HG03558 (cell line): ENCODE measurements around the gene PPP1R12B.
"Not testable (repeated sequence)": the region's sequence is repeated elsewhere in the genome, so short reads cannot be mapped to it uniquely, and the experiment has no call there.

Experiments
- ATAC-seq: cut with Tn5 transposase; IDR thresholded peaks from one replicate; pipeline ENCODE4 v1.9.1; 2021; ENCODE audit warnings: moderate number of reproducible peaks; ENCODE audit not compliant: unreplicated experiment; ENCODE audit errors: extremely low read depth

The PPP1R12B gene

GRCh38 chr1:202572867-202573266 lies 224.4 kb downstream of the PPP1R12B start:
- ATAC-seq = no peak

GRCh38 chr1:202575918-202576653 lies 227.6 kb downstream of the PPP1R12B start:
- no peak for ATAC-seq

- no peak for ATAC-seq
Observed at GRCh38 chr1:202576816-202577215, 228.3 kb downstream of the PPP1R12B start.

DNA sequence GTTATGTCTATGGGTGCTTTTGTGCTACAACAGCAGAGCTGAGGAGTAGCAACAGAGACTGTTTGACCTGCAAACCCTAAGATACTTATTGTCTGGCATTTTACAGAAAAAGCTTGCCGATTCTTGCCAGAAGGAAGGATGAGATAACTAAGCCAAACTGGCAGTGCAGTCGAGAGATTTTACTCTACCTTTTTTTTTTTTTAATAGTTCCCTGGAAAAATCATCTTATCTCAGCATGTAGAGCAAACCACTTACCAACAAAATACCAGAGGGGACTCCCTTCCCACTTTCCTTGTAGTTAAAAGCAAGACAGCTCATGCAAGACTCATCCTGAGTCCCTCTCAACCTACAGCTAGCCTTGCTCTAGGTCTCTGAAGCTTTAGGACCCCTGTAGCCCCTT lies 228.9 kb downstream of the PPP1R12B start:
- no peak for ATAC-seq

DNA sequence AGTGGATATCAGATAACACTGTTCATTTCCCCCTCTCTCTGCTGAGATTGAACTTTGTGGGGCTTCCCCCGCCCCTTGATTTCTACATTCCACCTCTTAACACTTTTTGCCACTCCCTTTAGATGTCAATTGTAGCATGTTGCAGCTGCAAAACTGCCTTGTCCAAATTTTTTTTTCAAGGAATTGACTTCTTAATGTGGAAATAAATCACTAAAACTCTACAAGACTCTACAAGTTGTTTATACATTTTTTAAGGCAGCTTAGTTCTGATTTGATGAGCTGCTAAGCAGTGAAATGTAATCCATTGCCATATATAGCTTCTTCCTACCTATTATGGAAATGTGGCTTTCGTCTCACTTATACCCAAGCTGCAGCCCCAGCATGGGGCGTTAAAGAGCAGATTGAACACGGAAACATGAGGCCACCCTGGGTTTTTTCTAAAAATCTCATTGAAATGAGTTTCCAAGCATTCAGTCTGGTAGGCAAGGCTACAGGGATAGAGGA lies 229.6 kb downstream of the PPP1R12B start:
- ATAC-seq = no peak

DNA sequence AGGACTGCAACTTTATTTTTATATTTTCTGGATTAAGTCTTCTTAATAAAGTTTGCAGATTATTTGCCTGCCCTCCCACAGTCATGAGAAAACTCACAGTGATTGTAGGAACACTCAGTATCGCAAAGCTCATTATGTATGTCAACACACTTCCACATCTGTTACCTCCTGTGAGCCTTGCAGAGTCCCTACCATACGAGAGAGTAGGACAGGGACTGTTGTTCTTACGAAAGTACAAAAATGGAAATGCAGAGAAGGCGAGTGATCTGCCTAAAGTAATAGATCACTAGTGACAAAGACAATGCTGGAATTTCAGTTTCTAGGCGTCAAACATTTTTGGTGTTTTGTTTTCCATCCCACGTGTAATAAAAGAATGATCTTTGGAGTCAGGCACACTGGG lies 230.1 kb downstream of the PPP1R12B start:
- no peak for ATAC-seq

DNA sequence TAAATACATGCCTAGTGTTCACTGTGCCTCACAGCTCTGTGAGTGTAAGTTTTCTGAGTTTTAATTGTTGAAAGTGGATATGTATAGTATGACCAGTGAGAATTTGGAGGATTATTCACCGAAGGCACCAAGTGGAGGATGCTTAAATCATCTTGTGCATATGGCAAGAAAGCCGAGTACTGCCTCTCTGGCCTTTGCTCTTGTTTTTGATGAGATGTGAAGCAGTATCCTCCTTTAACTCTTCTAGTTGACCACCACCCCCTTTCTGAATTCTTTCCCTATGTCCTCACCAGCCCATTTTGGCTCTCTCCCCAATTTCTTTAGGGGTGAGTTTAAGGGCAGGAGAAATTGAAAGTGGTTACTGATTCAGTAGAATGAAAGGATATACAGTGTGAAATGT lies 231.3 kb downstream of the PPP1R12B start:
- no peak for ATAC-seq

DNA sequence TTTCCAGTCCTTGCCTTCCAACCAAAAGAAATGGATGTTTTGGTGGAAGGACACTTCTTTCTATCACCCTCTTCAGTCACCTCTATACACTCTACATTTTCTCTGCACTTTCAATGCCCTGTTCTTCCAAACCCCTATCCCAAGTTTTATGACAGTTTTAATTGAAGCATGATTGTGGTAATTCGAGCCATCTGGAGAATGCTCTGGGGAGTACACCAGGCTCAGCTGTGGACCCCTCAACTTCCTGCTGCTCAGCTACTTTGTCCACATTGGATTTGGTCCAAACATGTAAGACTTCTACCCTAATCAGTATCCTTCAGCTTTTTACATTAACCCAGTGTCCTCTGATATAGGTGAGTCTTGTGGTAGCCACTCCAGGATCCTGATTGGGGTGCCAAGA lies 232.1 kb downstream of the PPP1R12B start:
- no peak for ATAC-seq

DNA sequence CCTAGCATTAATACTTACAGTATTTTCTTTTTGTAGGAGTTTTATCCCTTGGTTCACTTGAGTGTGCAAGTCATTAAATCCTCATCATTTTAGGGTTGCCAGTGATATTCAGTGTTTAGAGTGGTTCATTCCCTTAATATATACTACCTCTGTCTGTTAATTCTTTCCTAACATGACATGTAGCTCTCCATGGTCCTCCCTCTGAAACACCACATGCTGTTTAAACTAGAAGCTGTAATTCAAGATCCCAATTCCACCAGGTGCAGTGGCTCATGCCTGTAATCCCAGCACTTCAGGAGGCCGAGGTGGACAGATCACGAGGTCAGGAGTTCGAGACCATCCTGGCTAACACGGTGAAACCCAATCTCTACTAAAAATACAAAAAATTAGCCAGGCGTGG lies 233.9 kb downstream of the PPP1R12B start:
- not testable (repeated sequence) for ATAC-seq

DNA sequence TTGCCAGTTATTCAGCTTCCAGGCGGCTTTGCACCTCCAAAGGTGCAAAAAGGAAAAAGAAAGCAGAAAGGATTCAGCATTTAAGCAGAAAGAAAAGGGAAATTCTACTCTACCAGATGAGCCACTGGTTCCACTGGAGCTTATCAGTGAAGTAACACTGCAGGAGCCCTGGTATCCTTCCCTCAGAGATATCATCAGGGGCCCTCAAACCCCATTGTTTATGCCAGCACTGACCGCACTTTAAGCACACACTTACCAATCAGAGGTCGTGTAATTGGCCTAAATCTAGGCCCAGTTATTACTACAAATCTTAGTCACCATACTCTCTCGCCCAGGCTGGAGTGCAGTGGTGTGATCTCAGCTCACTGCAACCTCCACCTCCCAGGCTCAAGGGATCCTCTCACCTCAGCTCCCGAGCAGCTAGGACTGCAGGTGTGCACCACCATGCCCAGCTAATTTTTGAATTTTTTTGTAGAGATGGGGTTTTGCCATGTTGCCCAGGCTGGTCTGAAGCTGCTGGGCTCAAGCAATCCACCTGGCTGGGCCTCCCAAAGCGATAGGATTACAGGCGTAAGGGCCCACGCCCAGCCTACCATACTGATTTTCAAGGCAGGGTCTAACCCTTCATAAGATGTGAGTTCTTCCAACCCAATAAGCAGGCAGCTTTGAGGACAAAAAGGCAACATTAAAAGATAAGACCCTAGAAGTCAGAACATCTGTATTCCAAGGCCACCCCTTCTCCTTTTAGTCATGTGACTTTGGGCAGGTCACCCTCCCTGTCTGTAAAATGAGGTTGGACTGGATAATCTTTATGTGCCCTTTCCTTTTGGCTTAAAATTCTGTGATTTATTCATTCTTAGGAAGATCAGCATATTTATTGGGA lies 236.4 kb downstream of the PPP1R12B start:
- no peak for ATAC-seq

- no peak for ATAC-seq
Observed at GRCh38 chr1:202585590-202585933, 237.1 kb downstream of the PPP1R12B start.

DNA sequence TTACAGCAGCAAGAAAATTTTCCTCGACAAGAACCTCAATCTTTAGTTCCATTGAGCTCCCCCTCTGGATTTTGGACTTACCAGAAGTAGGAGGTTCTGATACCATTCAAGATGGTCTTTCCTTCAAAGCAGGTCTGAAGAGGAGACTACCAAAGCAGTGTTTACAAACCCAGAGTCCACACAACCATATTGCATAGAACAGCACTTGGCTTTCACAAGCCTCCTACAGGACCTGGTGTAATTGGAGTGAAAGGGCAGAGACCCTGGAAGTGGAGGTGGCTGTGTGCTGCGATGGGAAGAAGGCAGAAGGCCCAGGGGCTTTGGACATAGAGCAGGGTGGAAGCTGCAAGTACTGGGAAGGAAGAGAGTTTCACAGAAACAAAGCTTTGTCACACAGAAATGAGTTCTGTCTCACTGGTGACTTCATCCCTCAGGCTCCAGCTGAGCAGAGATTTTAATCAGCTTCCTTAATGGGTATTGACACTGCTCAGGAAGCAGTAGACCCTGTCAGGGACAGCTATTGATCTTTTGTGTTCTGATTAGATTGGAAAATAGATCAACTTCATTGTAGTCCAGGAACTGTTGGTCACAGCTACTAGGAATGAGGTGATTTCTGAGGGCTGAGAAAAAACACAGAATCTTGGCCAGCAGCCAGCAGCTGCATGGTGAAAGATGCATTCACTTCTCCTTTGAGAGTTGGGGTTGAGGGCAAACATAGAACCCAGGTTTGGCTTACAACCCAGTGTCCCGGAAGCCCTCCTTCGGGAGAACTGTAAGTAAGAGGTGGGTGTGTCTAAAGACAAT lies 237.7 kb downstream of the PPP1R12B start:
- no peak for ATAC-seq

DNA sequence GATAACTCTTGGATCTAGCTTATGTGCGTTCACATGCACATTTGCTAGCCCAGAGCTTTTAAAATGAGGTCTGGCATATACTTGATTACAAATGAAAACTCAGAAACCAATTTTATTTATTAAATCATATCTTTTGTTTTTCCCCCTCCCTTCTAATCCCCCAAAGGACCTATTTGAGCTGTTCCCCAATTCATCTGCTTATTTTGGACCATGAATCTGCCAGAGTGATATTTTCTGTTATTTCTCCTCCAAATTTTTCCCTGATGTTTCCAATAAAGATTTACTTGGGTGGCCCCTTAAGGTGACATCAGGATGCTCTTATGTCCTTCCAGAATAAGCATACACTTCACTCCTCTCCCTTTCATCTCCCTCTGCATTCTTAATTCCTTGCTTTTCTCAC lies 238.4 kb downstream of the PPP1R12B start:
- no peak for ATAC-seq

DNA sequence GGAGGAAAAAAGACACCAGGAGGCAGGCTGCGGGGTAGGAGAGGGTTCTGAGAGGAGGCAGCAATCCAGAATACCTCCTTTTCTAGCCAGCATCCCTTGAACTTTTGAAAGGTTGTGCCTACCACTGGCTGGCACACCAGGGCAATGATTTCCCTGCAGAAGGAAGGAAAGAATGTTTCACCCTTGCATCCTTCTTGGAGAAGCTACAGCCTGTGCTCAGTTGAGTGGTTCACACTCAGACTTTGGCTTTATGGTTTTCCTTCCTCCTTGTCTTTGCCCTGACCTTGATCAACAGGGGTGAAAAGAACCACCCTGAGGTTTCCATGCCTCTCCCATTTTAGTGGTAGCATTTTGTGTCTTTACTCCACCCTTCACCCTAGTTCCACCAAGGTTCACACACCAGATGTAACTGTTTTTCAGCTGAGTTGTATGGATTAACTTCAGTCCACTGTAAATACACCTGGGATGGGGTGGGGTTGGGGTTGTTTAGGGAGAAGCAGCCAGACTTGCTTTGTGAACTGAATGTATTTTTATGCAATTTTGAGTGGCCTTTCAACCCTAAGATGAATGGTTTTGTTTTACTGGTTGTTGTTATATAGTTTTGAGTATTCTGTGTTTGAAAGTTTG lies 239.5 kb downstream of the PPP1R12B start:
- ATAC-seq = no peak

- no peak for ATAC-seq
Observed at GRCh38 chr1:202588503-202589189, 240.1 kb downstream of the PPP1R12B start.

GRCh38 chr1:202589190-202589930 lies 240.9 kb downstream of the PPP1R12B start:
- no peak for ATAC-seq

GRCh38 chr1:202590126-202590525 lies 241.6 kb downstream of the PPP1R12B start:
- no peak for ATAC-seq

DNA sequence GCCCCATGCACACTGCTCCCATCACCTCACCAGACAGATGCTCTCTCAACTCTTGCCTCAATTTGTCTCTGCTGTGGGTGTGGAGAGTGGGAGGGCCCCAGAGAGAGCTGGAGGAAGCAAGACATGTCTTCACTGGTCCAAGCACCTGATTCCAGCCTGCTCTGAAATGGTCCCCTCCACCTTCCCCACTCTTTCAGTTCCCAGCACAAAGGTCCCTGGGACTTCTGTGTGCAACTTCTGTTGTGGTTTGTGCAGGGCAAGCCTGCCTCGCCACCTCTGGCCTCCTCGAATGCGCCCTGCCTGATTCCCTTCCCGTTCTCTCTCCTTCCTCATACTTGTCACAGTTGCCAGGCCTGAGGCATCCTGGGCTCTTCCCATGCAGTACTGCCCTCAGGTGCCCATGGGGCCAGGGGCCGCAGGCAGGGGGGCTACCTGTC lies 242.5 kb downstream of the PPP1R12B start:
- ATAC-seq = no peak

DNA sequence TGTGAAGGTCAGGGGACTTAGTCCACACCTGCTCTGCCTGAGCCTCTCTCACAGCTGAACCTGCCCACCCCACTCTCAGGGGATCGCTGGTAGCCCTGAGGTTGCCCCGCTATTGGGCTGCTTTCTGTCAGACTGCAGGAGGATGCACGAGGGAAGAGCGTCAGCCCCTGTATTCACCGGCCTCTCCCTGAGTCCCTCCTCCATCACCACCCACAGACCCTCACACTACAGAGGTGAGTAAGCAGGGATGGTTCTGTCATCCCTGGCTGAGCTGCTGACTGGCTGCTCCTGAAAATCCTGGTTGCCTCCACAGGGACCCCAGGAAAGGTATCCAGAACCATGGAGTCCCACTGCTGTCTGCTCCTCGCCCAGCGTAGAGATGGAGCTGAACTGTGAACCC lies 243.0 kb downstream of the PPP1R12B start:
- ATAC-seq = no peak
